ENCODE results near the gene IL20.

The IL20 gene

GRCh38 chr1:206897175-206897574, 31.8 kb downstream of the IL20 start, which contains the start of gene IL24:
TSS of gene IL24 (plus strand) at chr1:206897443. CDS start at chr1:206897833, 390 bp downstream.
- Histone ChIP-seq H3K36me3 (ENCODE audit: control insufficient read depth, insufficient read depth, low read length) (no peaks in the 10 kb centered on the region), H3K4me2 (ENCODE audit: low read length) (no peak within 1 kb of the TSS), H3K27me3 (ENCODE audit: control insufficient read depth, insufficient read depth, low read length) (no peaks in the 10 kb centered on the region), H3K4me3 (ENCODE audit: low read depth, low read length) (no peak within 1 kb of the TSS), H3K27ac (no peak within 1 kb of the TSS), H3K9me3 (ENCODE audit: control insufficient read depth, low read length) (no peaks in the 10 kb centered on the region), H3K79me2 (no peaks in the 10 kb centered on the region), H3K4me1 (no peaks in the 10 kb centered on the region), H2AFZ (no peak within 1 kb of the TSS), H3K9ac (no peak within 1 kb of the TSS)
- TF ChIP-seq CTCF (IDR thresholded peaks at IDR 0.05) = no peak

- no peak overlapping the region for H2AFZ ChIP-seq
- no peak overlapping the region for H3K4me2 ChIP-seq (ENCODE audit: low read length)
- H3K79me2 ChIP-seq = no peaks in the 10 kb centered on the region
- no peak overlapping the region for H3K9ac ChIP-seq
- H3K4me1 ChIP-seq = no peaks in the 10 kb centered on the region
- H3K9me3 ChIP-seq (ENCODE audit: control insufficient read depth, low read length) = no peaks in the 10 kb centered on the region
- TF ChIP-seq CTCF (IDR thresholded peaks at IDR 0.05) = no peak
- H3K27ac ChIP-seq = no peak overlapping the region
- H3K36me3 ChIP-seq (ENCODE audit: control insufficient read depth, insufficient read depth, low read length) = no peaks in the 10 kb centered on the region
- no peak overlapping the region for H3K4me3 ChIP-seq (ENCODE audit: low read depth, low read length)
- no peaks in the 10 kb centered on the region for H3K27me3 ChIP-seq (ENCODE audit: control insufficient read depth, insufficient read depth, low read length)
These were observed 32.9 kb downstream of the IL20 start for GRCh38 chr1:206898089-206898914.

DNA sequence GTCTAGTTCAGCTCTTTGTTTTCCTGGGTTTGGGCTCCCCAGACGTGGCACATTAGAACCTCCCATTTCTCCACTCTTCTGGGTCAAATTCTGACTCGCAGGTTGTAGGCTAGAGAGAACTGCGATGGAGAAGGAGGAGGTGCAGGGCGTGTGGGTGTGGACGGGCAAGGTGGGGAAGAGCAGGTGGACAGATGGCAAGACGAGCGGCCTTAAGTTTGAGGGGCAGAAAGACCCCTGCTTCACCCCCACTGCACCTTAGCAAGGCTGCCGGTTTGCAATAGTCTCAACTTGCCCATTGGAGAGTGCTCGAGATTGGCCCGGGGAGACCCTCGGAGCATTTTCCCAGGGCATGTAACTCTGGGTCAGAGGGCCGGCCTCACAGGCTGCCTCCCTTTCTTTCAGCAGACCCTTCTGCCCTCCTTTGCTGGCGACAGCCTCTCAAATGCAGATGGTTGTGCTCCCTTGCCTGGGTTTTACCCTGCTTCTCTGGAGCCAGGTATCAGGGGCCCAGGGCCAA, 33.5 kb downstream of the IL20 start:
- H3K4me1 ChIP-seq = no peaks in the 10 kb centered on the region
- no peaks in the 10 kb centered on the region for H3K9me3 ChIP-seq (ENCODE audit: control insufficient read depth, low read length)
- H3K27me3 ChIP-seq (ENCODE audit: control insufficient read depth, insufficient read depth, low read length) = no peaks in the 10 kb centered on the region
- TF ChIP-seq CTCF (IDR thresholded peaks at IDR 0.05) = no peak
- no peak overlapping the region for H3K4me3 ChIP-seq (ENCODE audit: low read depth, low read length)
- H3K79me2 ChIP-seq = no peaks in the 10 kb centered on the region
- H3K4me2 ChIP-seq (ENCODE audit: low read length) = no peak overlapping the region
- H3K36me3 ChIP-seq (ENCODE audit: control insufficient read depth, insufficient read depth, low read length) = no peaks in the 10 kb centered on the region
- no peak overlapping the region for H3K9ac ChIP-seq
- no peak overlapping the region for H2AFZ ChIP-seq
- no peak overlapping the region for H3K27ac ChIP-seq

DNA sequence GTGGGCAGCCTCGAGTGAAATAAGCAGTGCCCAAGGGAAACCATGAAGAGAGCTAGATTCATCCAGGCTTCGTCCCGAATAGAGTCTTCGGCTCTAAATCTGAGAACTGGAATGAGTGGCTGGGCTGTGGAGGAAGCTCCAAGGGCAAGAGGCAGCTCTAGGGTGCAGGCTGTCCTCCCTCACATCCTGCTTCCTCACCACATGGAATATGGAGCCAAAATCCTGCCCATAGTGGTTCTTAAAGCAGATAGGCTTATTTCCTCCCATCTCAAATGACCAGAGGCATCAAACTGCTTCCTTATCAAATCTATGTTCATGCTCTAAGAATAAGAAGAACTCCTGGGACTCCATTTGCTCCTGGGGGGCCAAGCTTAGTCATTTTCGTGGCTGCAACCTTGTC, 34.3 kb downstream of the IL20 start:
- H3K4me3 ChIP-seq (ENCODE audit: low read depth, low read length) = no peak overlapping the region
- TF ChIP-seq CTCF (IDR thresholded peaks at IDR 0.05) = no peak
- H2AFZ ChIP-seq = no peak overlapping the region
- H3K27ac ChIP-seq = no peak overlapping the region
- no peaks in the 10 kb centered on the region for H3K36me3 ChIP-seq (ENCODE audit: control insufficient read depth, insufficient read depth, low read length)
- H3K4me1 ChIP-seq = no peaks in the 10 kb centered on the region
- no peak overlapping the region for H3K9ac ChIP-seq
- no peak overlapping the region for H3K4me2 ChIP-seq (ENCODE audit: low read length)
- H3K9me3 ChIP-seq (ENCODE audit: control insufficient read depth, low read length) = no peaks in the 10 kb centered on the region
- H3K27me3 ChIP-seq (ENCODE audit: control insufficient read depth, insufficient read depth, low read length) = no peaks in the 10 kb centered on the region
- H3K79me2 ChIP-seq = no peaks in the 10 kb centered on the region
